Measurements from ENCODE around the gene GUCY1B1. TPM values are rescaled to one million over a fixed set of nuclear protein-coding genes. Genes with fewer than 3 reads are reported as not detected.
"Not testable (repeated sequence)": the region's sequence is repeated elsewhere in the genome, so short reads cannot be mapped to it uniquely, and the experiment has no call there.

The GUCY1B1 gene
- total RNA-seq, 3 donors from 2014 or later = 5.4 to 18.0 (median 11.9) TPM

- Histone ChIP-seq H3K4me1 (no peaks in the 10 kb centered on the region), H3K36me3 (no peaks in the 10 kb centered on the region), H3K4me3 (no peak overlapping the region), H3K27me3 (no peaks in the 10 kb centered on the region), H3K9me3 (no peaks in the 10 kb centered on the region), H3K27ac (no peak overlapping the region)
- TF ChIP-seq POLR2A (IDR thresholded peaks at IDR 0.05) = no peak
- peak; percentile 13 to 83 (median 76) for TF ChIP-seq CTCF (IDR thresholded peaks at IDR 0.05)
- intact Hi-C loops (cut with DNase I; ENCODE audit: low total_unique reads) = no loop called here
- DNase-seq (ENCODE audit: low spot score in 2 of 2) = no peak
These were observed 28.4 kb downstream of the GUCY1B1 start for GRCh38 chr4:155787113-155787710.

GRCh38 chr4:155789391-155789790 lies 30.6 kb downstream of the GUCY1B1 start:
- no peak for DNase-seq (ENCODE audit: low spot score in 2 of 2)
- Histone ChIP-seq H3K4me3 (no peak overlapping the region), H3K27me3 (no peaks in the 10 kb centered on the region), H3K27ac (no peak overlapping the region), H3K4me1 (no peaks in the 10 kb centered on the region), H3K9me3 (no peaks in the 10 kb centered on the region), H3K36me3 (no peaks in the 10 kb centered on the region)
- no peak for TF ChIP-seq POLR2AphosphoS5 (IDR thresholded peaks at IDR 0.05)
- no peak for TF ChIP-seq CTCF (IDR thresholded peaks at IDR 0.05)
- TF ChIP-seq POLR2A (IDR thresholded peaks at IDR 0.05) = no peak
- intact Hi-C loops (cut with DNase I; ENCODE audit: low total_unique reads) = no loop called here

- H3K27me3 ChIP-seq = no peaks in the 10 kb centered on the region
- H3K27ac ChIP-seq = no peak overlapping the region
- no peaks in the 10 kb centered on the region for H3K9me3 ChIP-seq
- H3K36me3 ChIP-seq = no peaks in the 10 kb centered on the region
- TF ChIP-seq CTCF (IDR thresholded peaks at IDR 0.05) = no peak
- no peak for TF ChIP-seq POLR2AphosphoS5 (IDR thresholded peaks at IDR 0.05)
- TF ChIP-seq POLR2A (IDR thresholded peaks at IDR 0.05) = no peak
- intact Hi-C loops (cut with DNase I; ENCODE audit: low total_unique reads) = loop anchor here (10.0 kb wide), 1 partner anchor 345 kb away; no protein-coding TSS in a partner anchor
- DNase-seq (ENCODE audit: low spot score in 2 of 2) = no peak
- H3K4me1 ChIP-seq = no peaks in the 10 kb centered on the region
- H3K4me3 ChIP-seq = no peak overlapping the region
These were observed 31.2 kb downstream of the GUCY1B1 start for GRCh38 chr4:155789982-155790381.

- Histone ChIP-seq H3K36me3 (no peaks in the 10 kb centered on the region), H3K9me3 (no peaks in the 10 kb centered on the region), H3K27me3 (no peaks in the 10 kb centered on the region), H3K27ac (no peak overlapping the region), H3K4me3 (no peak overlapping the region), H3K4me1 (no peaks in the 10 kb centered on the region)
- TF ChIP-seq POLR2A (IDR thresholded peaks at IDR 0.05) (no peak), POLR2AphosphoS5 (IDR thresholded peaks at IDR 0.05) (no peak), CTCF (IDR thresholded peaks at IDR 0.05) (no peak)
- intact Hi-C loops (cut with DNase I; ENCODE audit: low total_unique reads) = loop anchor here (5.0 to 10.0 kb wide), 2 partner anchors 350 to 1523 kb away; no protein-coding TSS in a partner anchor
- no peak for DNase-seq (ENCODE audit: low spot score in 2 of 2)
These were observed 35.9 kb downstream of the GUCY1B1 start for GRCh38 chr4:155794589-155795236.

- no peak overlapping the region for H3K4me3 ChIP-seq
- no peaks in the 10 kb centered on the region for H3K27me3 ChIP-seq
- TF ChIP-seq CTCF (IDR thresholded peaks at IDR 0.05) = no peak
- TF ChIP-seq POLR2AphosphoS5 (IDR thresholded peaks at IDR 0.05) = no peak
- TF ChIP-seq POLR2A (IDR thresholded peaks at IDR 0.05) = no peak
- no peaks in the 10 kb centered on the region for H3K36me3 ChIP-seq
- H3K9me3 ChIP-seq = no peaks in the 10 kb centered on the region
- no peak for DNase-seq (ENCODE audit: low spot score in 2 of 2)
- no peak overlapping the region for H3K27ac ChIP-seq
- intact Hi-C loops (cut with DNase I; ENCODE audit: low total_unique reads) = loop anchor here (5.0 to 10.0 kb wide), 2 partner anchors 351 to 1521 kb away; no protein-coding TSS in a partner anchor
- no peaks in the 10 kb centered on the region for H3K4me1 ChIP-seq
These were observed 37.2 kb downstream of the GUCY1B1 start for GRCh38 chr4:155795991-155796390.

GRCh38 chr4:155797581-155797980 lies 38.8 kb downstream of the GUCY1B1 start:
- H3K27me3 ChIP-seq; DNase-seq (ENCODE audit: low spot score in 2 of 2); H3K36me3 ChIP-seq; H3K9me3 ChIP-seq; H3K27ac ChIP-seq; H3K4me1 ChIP-seq; H3K4me3 ChIP-seq: not testable (repeated sequence)
- intact Hi-C loops (cut with DNase I; ENCODE audit: low total_unique reads) = loop anchor here (5.0 to 10.0 kb wide), 2 partner anchors 353 to 1520 kb away; no protein-coding TSS in a partner anchor
